Fibroblast of villous mesenchyme (primary cell): ENCODE data around the gene SLC35F3. TPM values are rescaled to one million over a fixed set of nuclear protein-coding genes. Genes with fewer than 3 reads are reported as not detected.
A peak's percentile ranks its signal among the peaks of the same experiment; 100 is the strongest.

ENCODE experiments used
- DNase-seq: peaks from one replicate; pipeline ENCODE4 v3.0.0-alpha.2; 2010; ENCODE audit warnings: low read depth
- H3K4me3 ChIP-seq: 2 replicates; pipeline ENCODE4 v1.5.1; 2011; ENCODE audit warnings: low read depth, mild to moderate bottlenecking, low read length
- total RNA-seq: library from RNA; depleted of rRNA; stranded (reverse); fragments of >200 nt; gene quantifications from 2 replicates; pipeline ENCODE4 v1.2.3, GENCODE V29; 2012
- TF ChIP-seq, protein P1 (sequence below): IDR thresholded peaks from 2 replicates; pipeline ENCODE4 v1.5.1; 2012; ENCODE audit warnings: low read depth, mild to moderate bottlenecking, low read length; ENCODE audit not compliant: insufficient read depth

The SLC35F3 gene
- total RNA-seq, 1 donor, result 1.7 TPM

GRCh38 chr1:234040446-234041317 lies 136.2 kb downstream of the SLC35F3 start:
- DNase-seq, result no peak
- H3K4me3 ChIP-seq, result no peak overlapping the region
- TF ChIP-seq, protein P1, sequence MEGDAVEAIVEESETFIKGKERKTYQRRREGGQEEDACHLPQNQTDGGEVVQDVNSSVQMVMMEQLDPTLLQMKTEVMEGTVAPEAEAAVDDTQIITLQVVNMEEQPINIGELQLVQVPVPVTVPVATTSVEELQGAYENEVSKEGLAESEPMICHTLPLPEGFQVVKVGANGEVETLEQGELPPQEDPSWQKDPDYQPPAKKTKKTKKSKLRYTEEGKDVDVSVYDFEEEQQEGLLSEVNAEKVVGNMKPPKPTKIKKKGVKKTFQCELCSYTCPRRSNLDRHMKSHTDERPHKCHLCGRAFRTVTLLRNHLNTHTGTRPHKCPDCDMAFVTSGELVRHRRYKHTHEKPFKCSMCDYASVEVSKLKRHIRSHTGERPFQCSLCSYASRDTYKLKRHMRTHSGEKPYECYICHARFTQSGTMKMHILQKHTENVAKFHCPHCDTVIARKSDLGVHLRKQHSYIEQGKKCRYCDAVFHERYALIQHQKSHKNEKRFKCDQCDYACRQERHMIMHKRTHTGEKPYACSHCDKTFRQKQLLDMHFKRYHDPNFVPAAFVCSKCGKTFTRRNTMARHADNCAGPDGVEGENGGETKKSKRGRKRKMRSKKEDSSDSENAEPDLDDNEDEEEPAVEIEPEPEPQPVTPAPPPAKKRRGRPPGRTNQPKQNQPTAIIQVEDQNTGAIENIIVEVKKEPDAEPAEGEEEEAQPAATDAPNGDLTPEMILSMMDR, result no peak

- TF ChIP-seq, protein P1, result no peak
- no peak overlapping the region for H3K4me3 ChIP-seq
- no peak for DNase-seq
Observed at GRCh38 chr1:234044079-234044478, 139.6 kb downstream of the SLC35F3 start.

DNA sequence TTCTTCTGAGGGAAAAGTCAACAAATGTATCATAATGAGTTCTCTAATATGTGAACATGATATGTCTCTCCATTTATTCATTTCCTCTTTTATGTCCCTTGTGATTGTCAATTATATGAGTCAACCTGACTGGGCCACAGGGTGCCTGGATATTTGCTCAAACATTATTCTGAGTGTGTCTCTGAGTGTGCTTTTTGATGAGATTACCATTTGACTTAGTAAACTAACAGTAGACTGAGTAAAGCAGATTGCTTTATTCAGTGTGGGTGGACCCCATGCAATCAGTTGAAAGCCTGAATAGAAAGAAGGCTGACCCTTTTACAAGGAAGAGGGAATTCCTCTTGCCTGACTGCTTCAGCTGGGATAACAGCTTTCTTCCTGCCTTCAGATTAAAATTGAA lies 142.6 kb downstream of the SLC35F3 start:
- no peak overlapping the region for H3K4me3 ChIP-seq
- DNase-seq, result no peak
- TF ChIP-seq, protein P1, result no peak

DNA sequence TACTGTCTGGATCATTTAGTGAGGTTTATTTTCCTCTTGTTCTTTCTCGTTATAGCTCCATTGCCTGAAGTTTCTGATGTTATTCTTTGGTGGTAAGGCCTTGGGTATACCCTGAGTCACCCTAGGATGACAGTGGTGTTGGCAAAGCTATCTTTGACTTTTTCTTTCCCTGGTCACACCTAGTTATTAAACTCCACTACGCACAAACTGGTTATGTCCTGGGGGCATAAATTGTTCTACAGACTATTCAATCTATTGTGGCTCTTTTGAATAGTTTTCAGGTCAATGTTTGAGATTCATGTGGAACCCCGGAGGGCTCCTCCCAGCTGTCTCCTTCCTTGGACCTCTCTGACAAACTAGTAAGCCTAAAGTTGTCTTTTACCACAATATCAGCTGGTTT lies 157.7 kb downstream of the SLC35F3 start:
- no peak overlapping the region for H3K4me3 ChIP-seq
- DNase-seq, result no peak
- TF ChIP-seq, protein P1, result no peak

DNA sequence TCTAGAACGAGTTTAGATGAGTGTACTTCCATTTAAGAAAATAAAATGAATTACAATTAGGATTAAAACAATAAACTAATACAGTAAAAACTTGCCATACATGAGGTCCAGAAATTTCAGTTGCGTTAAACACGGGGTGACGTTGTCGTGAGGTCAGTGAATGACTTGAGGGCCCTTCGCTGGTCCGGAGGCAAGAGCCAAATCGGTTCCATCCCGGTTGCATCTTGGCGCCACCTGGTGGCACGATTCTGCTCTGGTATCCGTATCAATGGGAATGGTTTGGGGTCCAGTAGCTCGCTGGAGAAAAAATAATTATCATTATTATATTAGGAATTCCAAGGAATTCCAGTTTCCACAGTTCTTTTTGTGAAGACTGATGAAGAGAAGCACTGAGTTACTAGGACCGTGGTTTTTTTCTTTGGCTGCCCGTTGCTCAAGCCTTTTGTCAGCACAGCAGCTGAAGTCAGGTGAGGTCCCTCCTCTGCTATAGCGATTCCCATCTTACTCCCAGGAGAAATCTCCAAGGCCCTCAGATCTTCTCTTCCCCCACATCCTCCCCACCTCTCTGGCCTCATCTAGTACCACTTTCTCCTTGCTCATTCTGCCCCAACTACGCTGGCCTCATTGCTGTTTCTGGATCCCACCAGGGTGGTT lies 161.4 kb downstream of the SLC35F3 start:
- TF ChIP-seq, protein P1, result peak; percentile 70
- peak; percentile 55 for DNase-seq

DNA sequence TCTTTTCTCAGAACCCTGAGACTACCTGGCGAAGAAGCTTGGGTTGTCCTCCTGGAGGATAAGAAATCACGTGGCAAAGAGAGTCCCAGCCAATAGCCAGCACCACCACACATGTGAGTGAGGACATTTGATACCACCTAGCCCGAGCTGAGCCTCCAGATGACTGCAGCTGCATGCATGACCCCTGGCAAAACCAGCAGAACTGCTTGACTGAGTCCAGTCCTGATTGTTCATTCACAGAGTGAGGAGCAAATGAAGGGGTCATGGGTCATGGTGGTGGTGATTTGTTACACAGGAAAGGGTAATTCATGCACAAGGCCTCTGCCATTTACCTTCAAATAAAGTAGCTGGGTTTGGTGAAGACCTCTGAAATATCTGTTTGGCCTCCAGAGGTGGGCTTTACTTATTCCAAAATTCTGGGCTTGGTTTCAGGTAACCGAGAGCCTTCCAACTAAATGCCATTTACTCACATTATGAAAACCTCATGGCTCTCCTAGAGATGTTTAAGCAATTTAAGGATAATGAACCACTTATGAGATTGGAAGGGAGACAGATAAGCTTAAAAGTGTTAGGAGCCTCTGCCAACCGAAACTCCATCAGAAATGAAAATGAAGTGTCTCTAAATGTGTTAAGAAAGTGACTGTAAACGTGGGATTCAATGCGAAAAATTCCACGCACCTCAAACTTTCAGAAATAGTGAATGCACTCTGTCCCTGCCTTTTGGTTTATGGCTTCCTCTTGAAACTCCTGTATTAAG lies 163.3 kb downstream of the SLC35F3 start:
- TF ChIP-seq, protein P1, result no peak
- DNase-seq, result no peak
- H3K4me3 ChIP-seq, result no peak overlapping the region

More for the DNA sequence above, 161.4 kb downstream of the SLC35F3 start:
- no peak overlapping the region for H3K4me3 ChIP-seq
